Epithelial cell of proximal tubule (primary cell): ENCODE measurements around the gene KMT2E. TPM values are rescaled to one million over a fixed set of nuclear protein-coding genes. Genes with fewer than 3 reads are reported as not detected.
"Not testable (repeated sequence)": the region's sequence is repeated elsewhere in the genome, so short reads cannot be mapped to it uniquely, and the experiment has no call there.

Experiments used
- DNase-seq: peaks from one replicate; pipeline ENCODE4 v3.0.0-alpha.2; 2011; ENCODE audit warnings: low read depth
- H3K4me3 ChIP-seq: 2 replicates; pipeline ENCODE4 v1.5.1; 2011; ENCODE audit warnings: low read depth, mild to moderate bottlenecking, low read length
- total RNA-seq: library from RNA; depleted of rRNA; stranded (reverse); fragments of >200 nt; gene quantifications from 2 replicates; pipeline ENCODE4 v1.2.3, GENCODE V29; 2015
- TF ChIP-seq, protein P1 (sequence below): conservative IDR thresholded peaks from 2 replicates; pipeline ENCODE4 v1.5.1; 2012; ENCODE audit warnings: low read depth, mild to moderate bottlenecking, low read length

KMT2E gene
- total RNA-seq, 1 donor from 2014 or later: 46.4 TPM

GRCh38 chr7:104968648-104969047, 45.4 kb upstream of the KMT2E start:
- DNase-seq: no peak
- no peak overlapping the region for H3K4me3 ChIP-seq
- TF ChIP-seq, protein P1, sequence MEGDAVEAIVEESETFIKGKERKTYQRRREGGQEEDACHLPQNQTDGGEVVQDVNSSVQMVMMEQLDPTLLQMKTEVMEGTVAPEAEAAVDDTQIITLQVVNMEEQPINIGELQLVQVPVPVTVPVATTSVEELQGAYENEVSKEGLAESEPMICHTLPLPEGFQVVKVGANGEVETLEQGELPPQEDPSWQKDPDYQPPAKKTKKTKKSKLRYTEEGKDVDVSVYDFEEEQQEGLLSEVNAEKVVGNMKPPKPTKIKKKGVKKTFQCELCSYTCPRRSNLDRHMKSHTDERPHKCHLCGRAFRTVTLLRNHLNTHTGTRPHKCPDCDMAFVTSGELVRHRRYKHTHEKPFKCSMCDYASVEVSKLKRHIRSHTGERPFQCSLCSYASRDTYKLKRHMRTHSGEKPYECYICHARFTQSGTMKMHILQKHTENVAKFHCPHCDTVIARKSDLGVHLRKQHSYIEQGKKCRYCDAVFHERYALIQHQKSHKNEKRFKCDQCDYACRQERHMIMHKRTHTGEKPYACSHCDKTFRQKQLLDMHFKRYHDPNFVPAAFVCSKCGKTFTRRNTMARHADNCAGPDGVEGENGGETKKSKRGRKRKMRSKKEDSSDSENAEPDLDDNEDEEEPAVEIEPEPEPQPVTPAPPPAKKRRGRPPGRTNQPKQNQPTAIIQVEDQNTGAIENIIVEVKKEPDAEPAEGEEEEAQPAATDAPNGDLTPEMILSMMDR: no peak

GRCh38 chr7:104969183-104969582, 44.8 kb upstream of the KMT2E start:
- no peak overlapping the region for H3K4me3 ChIP-seq
- TF ChIP-seq, protein P1: no peak
- no peak for DNase-seq

DNA sequence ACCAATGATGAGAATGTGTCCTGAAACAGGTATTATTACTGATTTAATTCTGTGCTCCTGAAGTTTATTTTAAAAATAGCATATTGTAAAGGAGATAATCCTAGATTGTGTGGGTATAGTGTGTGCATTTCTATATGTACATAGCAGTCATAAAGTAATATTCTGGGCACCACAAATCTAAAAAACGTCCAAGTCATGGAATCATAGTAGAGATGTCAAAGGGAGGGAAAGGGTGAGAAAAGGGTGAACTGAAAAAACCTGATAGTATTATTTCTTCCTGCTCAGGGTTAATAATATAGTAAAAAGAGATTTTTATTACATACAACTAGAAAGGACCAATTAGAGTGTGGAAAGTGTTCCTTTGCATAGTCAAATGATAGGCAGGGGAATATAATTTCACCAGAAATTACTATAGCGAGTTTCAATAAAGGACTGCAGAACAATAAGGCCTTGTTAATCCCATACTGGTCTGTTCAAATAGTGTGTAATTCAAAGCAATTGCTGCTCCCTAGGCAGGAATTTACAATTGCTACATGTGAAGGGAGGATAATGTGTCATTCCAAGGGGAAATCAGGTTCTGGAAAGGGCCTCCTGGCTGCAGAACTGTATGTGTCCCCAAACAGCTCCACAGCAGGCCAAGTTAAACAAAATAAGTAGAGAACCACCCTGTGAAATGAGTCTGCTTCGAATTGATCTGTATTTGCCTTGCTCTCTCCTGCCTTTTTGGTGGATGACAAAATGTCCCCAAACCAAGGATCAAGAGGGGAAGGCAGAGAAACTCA, 42.5 kb upstream of the KMT2E start:
- TF ChIP-seq, protein P1: peak; percentile 3
- H3K4me3 ChIP-seq: no peak overlapping the region
- DNase-seq: no peak

DNA sequence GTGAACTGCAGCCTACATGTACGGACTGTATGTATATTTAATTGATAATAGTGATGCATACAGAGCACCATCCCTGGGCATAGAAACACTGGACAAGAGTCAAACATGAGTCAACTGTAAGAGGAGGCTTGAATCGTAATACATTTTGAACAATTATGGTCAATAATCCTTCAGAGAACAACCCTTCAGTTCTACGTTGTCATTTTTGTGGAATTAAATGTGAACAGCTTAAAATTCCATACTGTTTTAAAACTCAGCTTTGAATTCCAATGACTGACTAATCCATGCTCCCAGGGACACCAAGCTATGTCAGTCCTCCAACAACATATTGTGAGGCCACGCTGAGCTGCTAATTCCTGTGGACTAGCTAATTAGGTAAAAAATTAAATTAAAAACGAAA, 41.5 kb upstream of the KMT2E start:
- DNase-seq: no peak
- no peak overlapping the region for H3K4me3 ChIP-seq
- TF ChIP-seq, protein P1: no peak

- H3K4me3 ChIP-seq: no peak overlapping the region
- DNase-seq: no peak
- TF ChIP-seq, protein P1: no peak
These were observed 40.8 kb upstream of the KMT2E start for GRCh38 chr7:104973227-104973626.

DNA sequence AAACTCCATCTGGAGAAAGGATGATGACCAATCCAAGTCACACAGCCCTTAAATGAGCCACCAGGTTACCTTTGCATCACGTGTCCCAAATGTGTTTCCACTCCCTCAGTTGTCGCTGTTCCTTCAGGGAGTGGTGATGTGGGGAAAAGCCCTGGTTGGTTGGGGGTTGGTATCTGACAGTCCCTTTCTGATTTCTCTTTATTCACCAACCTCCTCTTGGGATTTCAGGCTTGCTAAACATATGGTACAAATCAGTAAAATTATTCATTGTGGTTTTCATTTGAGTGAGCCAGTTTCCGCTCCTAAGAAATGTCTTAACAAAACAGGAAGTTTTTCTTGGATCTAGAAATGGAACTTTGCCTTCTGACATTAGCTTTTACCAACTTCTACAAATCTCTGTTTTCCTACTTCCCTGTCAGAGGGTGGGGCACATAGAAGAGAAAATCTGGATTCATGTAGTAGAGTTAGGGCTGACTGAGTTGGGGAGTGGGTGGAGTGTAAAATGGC, 40.0 kb upstream of the KMT2E start:
- DNase-seq: no peak
- no peak overlapping the region for H3K4me3 ChIP-seq
- TF ChIP-seq, protein P1: no peak

DNA sequence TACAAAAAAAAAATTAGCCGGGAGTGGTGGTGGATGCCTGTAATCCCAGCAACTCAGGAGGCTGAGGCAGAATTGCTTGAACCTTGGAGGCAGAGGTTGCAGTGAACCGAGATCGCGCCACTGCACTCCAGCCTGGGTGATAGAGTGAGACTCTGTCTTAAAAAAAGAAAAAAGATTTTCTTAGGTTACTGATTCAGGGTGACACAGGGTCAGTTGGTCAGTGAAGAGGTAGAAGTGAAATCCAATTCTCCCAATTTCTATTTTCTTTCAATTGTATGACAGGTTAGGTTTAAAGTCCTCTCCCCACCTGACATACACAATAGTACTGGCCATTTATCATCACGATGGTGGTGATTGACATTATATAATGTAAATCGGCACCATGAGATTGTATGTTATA, 38.5 kb upstream of the KMT2E start:
- not testable (repeated sequence) for H3K4me3 ChIP-seq, DNase-seq
